GM23338 (cell line): ENCODE measurements around the gene RBM22.

Experiments
- CREB1 ChIP-seq: fragments of 250-450 bp; sonication (Bioruptor Pico); IDR thresholded peaks from 2 replicates; pipeline ENCODE4 v1.5.0; 2020; ENCODE audit warnings: low read depth, mild to moderate bottlenecking, moderate library complexity
- CTCF ChIP-seq, 2 experiments: fragments of 200-600 bp in 1 of 2; sonication (generic) in 1 of 2; conservative IDR thresholded peaks; 2 replicates each; pipeline versions ENCODE4 v1.5.1 to v1.6.1; 2016 to 2017; ENCODE audit warnings: antibody characterized with exemption in 2 of 2, low read depth in 2 of 2, mild to moderate bottlenecking in 2 of 2, moderate library complexity in 1 of 2
- EZH2 ChIP-seq: fragments of 200-600 bp; sonication (generic); IDR thresholded peaks from one replicate; pipeline ENCODE4 v1.8.0; 2017; ENCODE audit warnings: antibody characterized with exemption, mild to moderate bottlenecking, low read depth; ENCODE audit not compliant: unreplicated experiment
- EZH2phosphoT487 ChIP-seq: fragments of 200-600 bp; sonication (generic); IDR thresholded peaks from one replicate; pipeline ENCODE4 v1.8.1; 2018; ENCODE audit warnings: antibody characterized with exemption; ENCODE audit not compliant: unreplicated experiment
- JUNB ChIP-seq: IDR thresholded peaks from one replicate; pipeline ENCODE4 v1.6.1; 2016; ENCODE audit warnings: antibody characterized with exemption; ENCODE audit not compliant: unreplicated experiment
- NANOG ChIP-seq: IDR thresholded peaks from 2 replicates; pipeline ENCODE4 v1.6.1; 2016; ENCODE audit warnings: antibody characterized with exemption, borderline replicate concordance
- POLR2AphosphoS5 ChIP-seq: IDR thresholded peaks from 2 replicates; pipeline ENCODE4 v1.6.1; 2016; ENCODE audit warnings: antibody characterized with exemption, low read depth
- REST ChIP-seq: IDR thresholded peaks from one replicate; pipeline ENCODE4 v1.6.1; 2018; ENCODE audit warnings: antibody characterized with exemption; ENCODE audit not compliant: unreplicated experiment
- ZNF114 ChIP-seq: fragments of 250-450 bp; sonication (Bioruptor Pico); IDR thresholded peaks from 2 replicates; pipeline ENCODE4 v1.5.0; 2020; ENCODE audit warnings: mild to moderate bottlenecking, moderate library complexity
- TF ChIP-seq, protein P1 (sequence below): IDR thresholded peaks from 2 replicates; pipeline ENCODE4 v1.6.1; 2016; ENCODE audit warnings: antibody characterized with exemption

GRCh38 chr5:150750469-150750868, 49.6 kb upstream of the RBM22 start:
- TF ChIP-seq CTCF (conservative IDR thresholded peaks at IDR 0.05; ENCODE audit: low read depth in 2 of 2) (no peak), JUNB (no peak), EZH2phosphoT487 (no peak), POLR2AphosphoS5 (no peak), REST (no peak), NANOG (no peak), ZNF114 (CRISPR knock-in tag) (no peak), CREB1 (CRISPR knock-in tag) (no peak), EZH2 (no peak)
- TF ChIP-seq, protein P1, sequence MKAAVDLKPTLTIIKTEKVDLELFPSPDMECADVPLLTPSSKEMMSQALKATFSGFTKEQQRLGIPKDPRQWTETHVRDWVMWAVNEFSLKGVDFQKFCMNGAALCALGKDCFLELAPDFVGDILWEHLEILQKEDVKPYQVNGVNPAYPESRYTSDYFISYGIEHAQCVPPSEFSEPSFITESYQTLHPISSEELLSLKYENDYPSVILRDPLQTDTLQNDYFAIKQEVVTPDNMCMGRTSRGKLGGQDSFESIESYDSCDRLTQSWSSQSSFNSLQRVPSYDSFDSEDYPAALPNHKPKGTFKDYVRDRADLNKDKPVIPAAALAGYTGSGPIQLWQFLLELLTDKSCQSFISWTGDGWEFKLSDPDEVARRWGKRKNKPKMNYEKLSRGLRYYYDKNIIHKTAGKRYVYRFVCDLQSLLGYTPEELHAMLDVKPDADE, result no peak
